Measurements from ENCODE around the gene EMILIN2.

- no peak for TF ChIP-seq EZH2 (IDR thresholded peaks at IDR 0.05; ENCODE audit: borderline replicate concordance, low read length)
- TF ChIP-seq CTCF (IDR thresholded peaks at IDR 0.05; ENCODE audit: low read length), result no peak
Measured at GRCh38 chr18:2901423-2901985, 54.7 kb downstream of the EMILIN2 start.

Data from OCI-LY1 (cell line).